Thyroid gland (tissue), 4 donors: ENCODE measurements around the gene PROX2.

Experiments used
- POLR2A ChIP-seq, 2 donors: fragments of 450-650 bp; IDR thresholded peaks; one replicate each; pipeline ENCODE4 v1.6.1; 2017; ENCODE audit warnings: antibody characterized with exemption in 2 of 2, mild to moderate bottlenecking in 2 of 2, moderate library complexity in 1 of 2
- TF ChIP-seq, protein P1 (sequence below), 6 experiments: fragments of 200-600 bp in 3 of 6; fragments of 450-650 bp in 3 of 6; sonication (generic) in 3 of 6; IDR thresholded peaks; one replicate each; pipeline ENCODE4 v1.5.1; 2016 to 2019; ENCODE audit warnings: antibody characterized with exemption in 6 of 6, mild to moderate bottlenecking in 2 of 6, inconsistent platforms in 1 of 6, moderate library complexity in 1 of 6

DNA sequence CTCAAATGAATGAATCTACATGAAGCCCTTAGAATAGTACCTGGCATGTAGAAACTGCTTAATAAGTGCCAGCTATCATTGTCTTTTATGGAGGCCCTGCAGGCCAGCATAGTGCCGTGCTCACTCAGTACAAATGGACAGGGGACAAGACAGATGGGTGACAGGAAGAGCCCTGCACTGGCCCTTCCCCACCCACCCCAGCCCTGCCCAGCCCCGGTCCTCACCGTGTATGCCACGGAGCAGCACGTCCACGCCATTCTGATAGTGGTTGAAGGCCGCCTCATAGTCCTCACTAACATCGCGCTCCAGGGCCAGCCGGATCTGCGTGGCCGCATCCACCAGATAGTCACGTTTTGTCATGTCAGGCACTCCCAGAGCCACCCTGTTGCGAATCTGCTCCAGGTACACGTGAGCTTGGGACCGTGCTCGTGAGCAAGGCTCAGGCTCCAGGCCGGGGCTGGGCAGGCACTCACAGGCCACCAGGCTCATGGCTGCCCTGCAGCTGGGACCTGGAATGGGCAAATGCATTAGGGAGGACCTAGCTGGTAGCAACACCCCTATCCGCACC lies 45.2 kb upstream of the PROX2 start:
- TF ChIP-seq, protein P1, sequence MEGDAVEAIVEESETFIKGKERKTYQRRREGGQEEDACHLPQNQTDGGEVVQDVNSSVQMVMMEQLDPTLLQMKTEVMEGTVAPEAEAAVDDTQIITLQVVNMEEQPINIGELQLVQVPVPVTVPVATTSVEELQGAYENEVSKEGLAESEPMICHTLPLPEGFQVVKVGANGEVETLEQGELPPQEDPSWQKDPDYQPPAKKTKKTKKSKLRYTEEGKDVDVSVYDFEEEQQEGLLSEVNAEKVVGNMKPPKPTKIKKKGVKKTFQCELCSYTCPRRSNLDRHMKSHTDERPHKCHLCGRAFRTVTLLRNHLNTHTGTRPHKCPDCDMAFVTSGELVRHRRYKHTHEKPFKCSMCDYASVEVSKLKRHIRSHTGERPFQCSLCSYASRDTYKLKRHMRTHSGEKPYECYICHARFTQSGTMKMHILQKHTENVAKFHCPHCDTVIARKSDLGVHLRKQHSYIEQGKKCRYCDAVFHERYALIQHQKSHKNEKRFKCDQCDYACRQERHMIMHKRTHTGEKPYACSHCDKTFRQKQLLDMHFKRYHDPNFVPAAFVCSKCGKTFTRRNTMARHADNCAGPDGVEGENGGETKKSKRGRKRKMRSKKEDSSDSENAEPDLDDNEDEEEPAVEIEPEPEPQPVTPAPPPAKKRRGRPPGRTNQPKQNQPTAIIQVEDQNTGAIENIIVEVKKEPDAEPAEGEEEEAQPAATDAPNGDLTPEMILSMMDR (IDR thresholded peaks at IDR 0.05), result no peak
- no peak for TF ChIP-seq POLR2A (IDR thresholded peaks at IDR 0.05)
